ENCODE measurements around the gene SRP9. TPM values are rescaled to one million over a fixed set of nuclear protein-coding genes. Genes with fewer than 3 reads are reported as not detected.
"Not testable (repeated sequence)": the region's sequence is repeated elsewhere in the genome, so short reads cannot be mapped to it uniquely, and the experiment has no call there.

The SRP9 gene
- total and polyA plus RNA-seq, 2 donors (not counting 1 experiment from before 2014, with no cell fraction given): 73.4 to 117 TPM

DNA sequence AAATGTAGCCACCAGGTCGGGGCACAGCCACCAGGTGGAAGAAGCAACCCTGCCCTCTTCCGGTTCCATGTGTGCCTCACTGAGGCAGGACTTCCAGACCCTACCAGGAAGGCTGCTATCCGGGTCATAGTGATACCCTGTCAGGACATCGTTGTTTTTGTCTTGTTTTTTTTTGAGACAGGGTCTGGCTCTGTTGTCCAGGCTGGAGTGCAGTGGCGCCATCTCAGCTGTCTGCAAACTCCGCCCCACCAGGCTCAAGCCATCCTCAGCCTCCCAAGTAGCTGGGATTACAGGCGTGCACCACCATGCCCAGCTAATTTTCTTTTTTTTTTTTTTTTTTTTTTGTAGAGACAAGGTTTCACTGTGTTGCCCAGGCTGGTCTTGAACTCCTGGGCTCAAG is 37.5 kb downstream of the SRP9 start:
- 100% methylated on average over 2 of the region's 7 CpGs for WGBS (ENCODE audit: insufficient coverage)
- H3K27ac Mint-ChIP-seq; H4K20me1 ChIP-seq (ENCODE audit: control insufficient read depth, insufficient read depth, low read length, poor library complexity, severe bottlenecking); H3K9ac ChIP-seq (ENCODE audit: low read length); H3K4me1 Mint-ChIP-seq; DNase-seq; H3K27ac ChIP-seq (ENCODE audit: low read length in 2 of 2); H2AFZ ChIP-seq (ENCODE audit: insufficient read depth, low read depth, low read length, poor library complexity, severe bottlenecking); H3K9me3 Mint-ChIP-seq (ENCODE audit: insufficient read depth); H3K4me1 ChIP-seq (ENCODE audit: control insufficient read depth in 2 of 2, insufficient read depth in 2 of 2, low read length in 2 of 2); H3K4me2 ChIP-seq (replicated peaks; ENCODE audit: low read depth, low read length, poor library complexity, severe bottlenecking); CTCF ChIA-PET; H3K27me3 ChIP-seq (replicated peaks in 1 of 4; ENCODE audit: control extremely low read depth in 1 of 4, control insufficient read depth in 3 of 4, insufficient read depth in 4 of 4, low read length in 3 of 4); intact Hi-C loops (cut with micrococcal nuclease); POLR2A ChIA-PET; H3K36me3 ChIP-seq (replicated peaks in 1 of 2; ENCODE audit: control extremely low read depth in 1 of 2, control insufficient read depth in 1 of 2, extremely low read depth in 1 of 2, insufficient read depth in 2 of 2, low read length in 1 of 2); ATAC-seq (ENCODE audit: low read depth); H3K79me2 ChIP-seq (ENCODE audit: control insufficient read depth, insufficient read depth, low read length); H3K4me3 ChIP-seq (ENCODE audit: control extremely low read depth in 1 of 5, extremely low read depth in 1 of 5, insufficient read depth in 1 of 5, low read depth in 2 of 5, low read length in 4 of 5); H3K4me3 Mint-ChIP-seq; H3K9me3 ChIP-seq (ENCODE audit: control extremely low read depth in 1 of 3, control insufficient read depth in 2 of 3, insufficient read depth in 1 of 3, low read length in 2 of 3); H3K27me3 Mint-ChIP-seq: not testable (repeated sequence)

DNA sequence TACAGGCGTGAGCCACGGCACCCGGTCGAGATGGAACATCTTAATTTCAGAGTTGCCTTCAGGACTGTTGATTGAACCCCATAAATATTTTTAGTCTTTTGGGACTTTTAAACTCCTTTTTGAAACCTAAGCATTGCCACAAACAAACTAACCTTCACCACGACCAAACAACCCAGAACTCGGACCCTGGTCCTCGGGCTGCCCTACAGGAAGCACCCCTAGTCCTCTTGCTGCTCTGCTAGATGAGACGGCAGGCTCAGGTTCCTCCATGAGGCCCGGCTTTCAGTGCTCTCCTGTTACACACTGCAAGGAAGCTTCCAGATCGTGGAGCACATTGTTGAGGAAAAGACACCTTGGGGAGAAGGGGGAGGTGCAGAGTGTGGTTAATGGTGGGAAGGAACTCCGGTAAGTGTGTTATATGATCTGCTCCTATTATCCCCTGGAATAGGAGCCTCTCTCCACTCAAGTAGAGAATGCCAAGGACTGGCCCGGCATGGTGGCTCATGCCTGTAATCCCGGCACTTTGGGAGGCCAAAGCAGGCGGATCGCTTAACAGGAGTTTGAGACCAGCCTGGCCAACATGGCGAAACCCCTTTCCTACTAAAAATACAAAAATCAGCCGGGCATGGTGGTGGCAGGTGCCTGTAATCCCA is 38.0 kb downstream of the SRP9 start:
- Mint-ChIP-seq H3K4me3 (no peak overlapping the region), H3K9me3 (ENCODE audit: insufficient read depth) (no peaks in the 10 kb centered on the region), H3K27me3 (peaks cover 4% of the 10 kb centered on the region), H3K27ac (no peak overlapping the region), H3K4me1 (peaks cover 3% of the 10 kb centered on the region)
- TF ChIP-seq EZH2 (IDR thresholded peaks at IDR 0.05; ENCODE audit: borderline replicate concordance, insufficient read depth, low read depth, low read length, poor library complexity, severe bottlenecking) (no peak), CTCF (IDR thresholded peaks at IDR 0.05) (no peak)
- Histone ChIP-seq H3K27me3 (replicated peaks in 1 of 4; ENCODE audit: control extremely low read depth in 1 of 4, control insufficient read depth in 3 of 4, insufficient read depth in 4 of 4, low read length in 3 of 4) (peaks cover 0 to 2% (median 0%) of the 10 kb centered on the region in 4 experiments), H2AFZ (ENCODE audit: insufficient read depth, low read depth, low read length, poor library complexity, severe bottlenecking) (no peak overlapping the region), H3K36me3 (replicated peaks in 1 of 2; ENCODE audit: control extremely low read depth in 1 of 2, control insufficient read depth in 1 of 2, extremely low read depth in 1 of 2, insufficient read depth in 2 of 2, low read length in 1 of 2) (no peaks in the 10 kb centered on the region), H3K9me3 (ENCODE audit: control extremely low read depth in 1 of 3, control insufficient read depth in 2 of 3, insufficient read depth in 1 of 3, low read length in 2 of 3) (no peaks in the 10 kb centered on the region), H3K9ac (ENCODE audit: low read length) (no peak overlapping the region), H3K4me2 (replicated peaks; ENCODE audit: low read depth, low read length, poor library complexity, severe bottlenecking) (no peak overlapping the region), H3K79me2 (ENCODE audit: control insufficient read depth, insufficient read depth, low read length) (no peaks in the 10 kb centered on the region), H3K27ac (ENCODE audit: low read length in 2 of 2) (no peak overlapping the region), H4K20me1 (ENCODE audit: control insufficient read depth, insufficient read depth, low read length, poor library complexity, severe bottlenecking) (no peaks in the 10 kb centered on the region), H3K4me1 (ENCODE audit: control insufficient read depth in 2 of 2, insufficient read depth in 2 of 2, low read length in 2 of 2) (peaks cover 4 to 5% of the 10 kb centered on the region in 2 donors), H3K4me3 (ENCODE audit: control extremely low read depth in 1 of 5, extremely low read depth in 1 of 5, insufficient read depth in 1 of 5, low read depth in 2 of 5, low read length in 4 of 5) (no peak overlapping the region)
- ChIA-PET POLR2A (no interaction called here), CTCF (no interaction called here)
- intact Hi-C loops (cut with micrococcal nuclease): no loop called here
- DNase-seq (no peak), ATAC-seq (ENCODE audit: low read depth) (no peak)
- 94% methylated on average over 14 of the region's 17 CpGs for WGBS (ENCODE audit: insufficient coverage)
